AG04450 (cell line): Measurements from ENCODE around the gene NPBWR2. TPM values are rescaled to one million over a fixed set of nuclear protein-coding genes. Genes with fewer than 3 reads are reported as not detected.

ENCODE experiments used
- CTCF ChIA-PET: fragments of 300-600, 350-600 bp; formaldehyde crosslinking; extraction: SDS; loops from one replicate; lab custom pipeline; 2022; ENCODE audit warnings: antibody characterized with exemption, inconsistent platforms; lab: Charles Lee
- POLR2A ChIA-PET: fragments of 350-600 bp; formaldehyde crosslinking; extraction: SDS; loops from one replicate; lab custom pipeline; 2021; ENCODE audit warnings: antibody characterized with exemption, inconsistent platforms; lab: Yijun Ruan, JAX
- DNase-seq: peaks from one replicate; pipeline ENCODE4 v3.0.0-alpha.2; 2011; ENCODE audit warnings: low read depth, low spot score
- H3K27ac ChIP-seq: one replicate; pipeline ENCODE4 v1.5.1; 2012; ENCODE audit warnings: low read depth, low read length, control low read depth
- H3K27me3 ChIP-seq: one replicate; pipeline ENCODE4 v1.6.0; 2012; ENCODE audit warnings: low read length; ENCODE audit not compliant: control insufficient read depth, insufficient read depth
- H3K4me3 ChIP-seq: 2 replicates; pipeline ENCODE4 v1.5.1; 2011; ENCODE audit warnings: mild to moderate bottlenecking, low read depth, low read length, control low read depth
- H3K9me3 ChIP-seq: 2 replicates; pipeline ENCODE4 v1.5.1; 2012; ENCODE audit warnings: low read length; ENCODE audit not compliant: control insufficient read depth, insufficient read depth
- CTCF ChIP-seq: IDR thresholded peaks from 2 replicates; pipeline ENCODE4 v1.5.1; 2011; ENCODE audit warnings: low read depth, low read length, control low read depth, inconsistent platforms
- polyA plus RNA-seq: library from polyadenylated mRNA; depleted of rRNA; stranded (reverse); fragments of >200 nt; gene quantifications from 2 replicates; pipeline ENCODE4 v1.2.3, GENCODE V29; 2011

NPBWR2 gene
- polyA plus RNA-seq, 1 experiment: not detected

- H3K9me3 ChIP-seq: peaks cover 5% of the 10 kb centered on the region; the same call in 1 of the 2 replicates
- no peak overlapping the region for H3K27ac ChIP-seq
- H3K4me3 ChIP-seq: no peak overlapping the region
- H3K27me3 ChIP-seq: peaks cover 39% of the 10 kb centered on the region
- ChIA-PET CTCF (no interaction called here), POLR2A (no interaction called here)
- no peak for TF ChIP-seq CTCF
- no peak for DNase-seq
These were observed 6.2 kb downstream of the NPBWR2 start for GRCh38 chr20:64100946-64101688.

GRCh38 chr20:64100566-64100888 is 6.8 kb downstream of the NPBWR2 start:
- Histone ChIP-seq H3K9me3 (peaks cover 5% of the 10 kb centered on the region; the same call in 1 of the 2 replicates), H3K27me3 (peaks cover 39% of the 10 kb centered on the region), H3K27ac (no peak overlapping the region), H3K4me3 (no peak overlapping the region)
- POLR2A ChIA-PET: no interaction called here
- DNase-seq: no peak
- CTCF ChIA-PET: interaction anchor here (1.3 kb wide), 1 partner anchor 21 kb away, joined by 5 read pairs; no protein-coding TSS in a partner anchor
- TF ChIP-seq CTCF: no peak

GRCh38 chr20:64099880-64100565 is 7.3 kb downstream of the NPBWR2 start:
- H3K27ac ChIP-seq: no peak overlapping the region
- no peak overlapping the region for H3K4me3 ChIP-seq
- H3K27me3 ChIP-seq: peaks cover 39% of the 10 kb centered on the region
- ChIA-PET POLR2A (no interaction called here), CTCF (interaction anchor here (1.3 kb wide), 1 partner anchor 22 kb away, joined by 5 read pairs; no protein-coding TSS in a partner anchor)
- no peak for TF ChIP-seq CTCF
- DNase-seq: no peak
- H3K9me3 ChIP-seq: peaks cover 5% of the 10 kb centered on the region; the same call in 1 of the 2 replicates

- no peak for TF ChIP-seq CTCF
- ChIA-PET CTCF (interaction anchor here (1.3 kb wide), 1 partner anchor 23 kb away, joined by 5 read pairs; no protein-coding TSS in a partner anchor), POLR2A (no interaction called here)
- no peak for DNase-seq
- peaks cover 5% of the 10 kb centered on the region; the same call in 1 of the 2 replicates for H3K9me3 ChIP-seq
- H3K27me3 ChIP-seq: peaks cover 37% of the 10 kb centered on the region
- no peak overlapping the region for H3K27ac ChIP-seq
- H3K4me3 ChIP-seq: no peak overlapping the region
These were observed 8.1 kb downstream of the NPBWR2 start for GRCh38 chr20:64099086-64099786.
